Sigmoid colon (tissue), 4 donors: ENCODE measurements around the gene MOB3A.

ENCODE experiments used
- EP300 ChIP-seq, 4 donors: sonication (generic); formaldehyde crosslinking; IDR thresholded peaks; one replicate each; pipeline ENCODE4 v1.6.1; 2017; ENCODE audit warnings: antibody characterized with exemption in 4 of 4
- POLR2A ChIP-seq, 2 donors: fragments of 450-650 bp; IDR thresholded peaks; one replicate each; pipeline ENCODE4 v1.6.1; 2016; ENCODE audit warnings: antibody characterized with exemption in 2 of 2, mild to moderate bottlenecking in 2 of 2, moderate library complexity in 2 of 2
- POLR2AphosphoS5 ChIP-seq, 4 donors: sonication (generic); formaldehyde crosslinking; IDR thresholded peaks; one replicate each; pipeline ENCODE4 v1.6.1; 2017; ENCODE audit warnings: antibody characterized with exemption in 4 of 4
- TF ChIP-seq, protein P1 (sequence below), 4 experiments: fragments of 450-650 bp in 3 of 4; fragments of 200-600 bp in 1 of 4; IDR thresholded peaks; one replicate each; pipeline ENCODE4 v1.5.1; 2016 to 2019; ENCODE audit warnings: antibody characterized with exemption in 4 of 4, mild to moderate bottlenecking in 3 of 4, moderate library complexity in 2 of 4

GRCh38 chr19:2048959-2049740 is 47.0 kb downstream of the MOB3A start:
- TF ChIP-seq POLR2AphosphoS5 (IDR thresholded peaks at IDR 0.05) (peak in 1 of 4 donors; percentile 3), POLR2A (IDR thresholded peaks at IDR 0.05) (no peak), EP300 (IDR thresholded peaks at IDR 0.05) (no peak)
- TF ChIP-seq, protein P1, sequence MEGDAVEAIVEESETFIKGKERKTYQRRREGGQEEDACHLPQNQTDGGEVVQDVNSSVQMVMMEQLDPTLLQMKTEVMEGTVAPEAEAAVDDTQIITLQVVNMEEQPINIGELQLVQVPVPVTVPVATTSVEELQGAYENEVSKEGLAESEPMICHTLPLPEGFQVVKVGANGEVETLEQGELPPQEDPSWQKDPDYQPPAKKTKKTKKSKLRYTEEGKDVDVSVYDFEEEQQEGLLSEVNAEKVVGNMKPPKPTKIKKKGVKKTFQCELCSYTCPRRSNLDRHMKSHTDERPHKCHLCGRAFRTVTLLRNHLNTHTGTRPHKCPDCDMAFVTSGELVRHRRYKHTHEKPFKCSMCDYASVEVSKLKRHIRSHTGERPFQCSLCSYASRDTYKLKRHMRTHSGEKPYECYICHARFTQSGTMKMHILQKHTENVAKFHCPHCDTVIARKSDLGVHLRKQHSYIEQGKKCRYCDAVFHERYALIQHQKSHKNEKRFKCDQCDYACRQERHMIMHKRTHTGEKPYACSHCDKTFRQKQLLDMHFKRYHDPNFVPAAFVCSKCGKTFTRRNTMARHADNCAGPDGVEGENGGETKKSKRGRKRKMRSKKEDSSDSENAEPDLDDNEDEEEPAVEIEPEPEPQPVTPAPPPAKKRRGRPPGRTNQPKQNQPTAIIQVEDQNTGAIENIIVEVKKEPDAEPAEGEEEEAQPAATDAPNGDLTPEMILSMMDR (IDR thresholded peaks at IDR 0.05) = no peak
